HG03442 (cell line): ENCODE measurements around the gene MAK.
A peak's percentile ranks its signal among the peaks of the same experiment; 100 is the strongest.
"Not testable (repeated sequence)": the region's sequence is repeated elsewhere in the genome, so short reads cannot be mapped to it uniquely, and the experiment has no call there.

Experiments
- ATAC-seq: cut with Tn5 transposase; IDR thresholded peaks from one replicate; pipeline ENCODE4 v1.9.1; 2021; ENCODE audit warnings: mild to moderate bottlenecking, moderate library complexity; ENCODE audit not compliant: unreplicated experiment

The MAK gene

DNA sequence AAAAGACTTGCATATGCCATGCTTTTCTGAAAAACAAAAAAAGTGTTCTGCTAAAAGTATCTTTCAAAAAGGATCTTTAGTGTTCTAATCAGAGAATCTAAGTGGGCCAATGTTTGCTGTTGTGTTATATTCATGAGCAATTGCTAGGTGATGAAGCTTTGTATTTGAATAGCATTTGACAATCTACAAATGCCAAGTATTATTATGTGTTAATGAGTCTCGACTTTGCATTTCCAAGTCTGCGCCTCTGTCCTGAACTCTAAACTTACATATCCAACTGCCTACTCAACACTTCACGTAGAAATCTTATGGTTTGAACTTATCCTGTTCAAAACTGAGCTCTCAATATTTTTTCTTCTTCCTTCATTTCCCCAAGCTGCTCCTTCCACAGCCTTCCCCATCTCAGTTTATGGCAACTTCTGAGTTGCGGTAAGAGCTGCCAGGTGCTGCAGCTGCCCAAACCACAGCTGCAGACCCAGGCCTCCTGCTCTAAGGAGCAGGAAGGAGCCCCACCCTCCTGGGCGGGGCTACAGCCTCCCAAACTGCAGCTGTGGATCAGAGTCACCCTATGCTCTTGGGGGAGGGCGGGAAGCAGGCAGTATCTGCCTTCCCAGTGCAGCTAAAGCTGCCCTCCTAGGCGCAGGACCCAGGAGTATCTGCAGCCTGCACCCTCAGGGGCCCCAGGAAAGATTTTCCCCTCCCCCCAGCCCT, 16.7 kb upstream of the MAK start:
- no peak for ATAC-seq

DNA sequence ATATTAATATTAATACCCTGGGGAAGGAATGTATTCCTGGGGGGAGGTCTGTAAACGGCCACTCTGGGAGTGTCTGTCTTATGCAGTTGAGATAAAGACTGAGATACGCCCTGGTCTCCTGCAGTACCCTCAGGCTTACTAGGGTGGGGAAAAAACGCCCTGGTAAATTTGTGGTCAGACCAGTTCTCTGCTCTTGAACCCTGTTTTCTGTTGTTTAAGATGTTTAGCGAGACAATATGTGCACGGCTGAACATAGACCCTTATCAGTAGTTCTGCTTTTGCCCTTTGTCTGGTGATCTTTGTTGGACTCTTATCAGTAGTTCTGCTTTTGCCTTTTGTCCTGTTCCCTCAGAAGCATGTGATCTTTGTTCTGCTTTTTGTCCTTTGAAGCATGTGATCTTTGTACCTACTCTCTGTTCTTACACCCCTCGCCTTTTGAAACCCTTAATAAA, 15.5 kb upstream of the MAK start:
- ATAC-seq = not testable (repeated sequence)

DNA sequence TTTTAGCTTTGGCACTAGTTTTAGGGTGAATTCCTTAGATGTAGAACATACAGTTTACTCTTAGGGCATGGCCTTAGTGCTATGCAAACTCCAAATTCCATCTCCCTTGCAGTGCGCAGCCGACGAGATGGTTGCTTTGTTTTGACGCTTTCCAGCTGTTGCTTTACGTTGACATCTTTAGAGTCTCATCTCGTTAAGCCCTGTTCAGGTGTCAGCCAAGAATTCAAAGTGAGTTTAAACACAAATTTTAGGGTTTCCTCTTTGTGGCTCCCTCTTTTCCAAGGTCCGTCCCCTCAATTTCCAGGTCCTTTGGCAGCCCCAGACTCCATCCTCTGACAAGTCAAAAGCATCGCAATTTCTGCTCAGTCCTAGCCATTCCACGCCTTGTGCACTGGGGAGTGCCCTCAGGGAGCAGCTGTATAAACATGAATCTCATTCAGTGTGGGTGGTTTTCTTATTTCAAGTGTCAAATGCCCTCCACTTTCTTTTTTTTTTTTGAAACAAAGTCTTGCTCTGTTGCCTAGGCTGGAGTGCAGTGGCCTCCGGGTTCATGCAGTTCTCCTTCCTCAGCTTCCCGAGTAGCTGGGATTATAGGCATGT, 14.1 kb upstream of the MAK start:
- ATAC-seq = no peak

DNA sequence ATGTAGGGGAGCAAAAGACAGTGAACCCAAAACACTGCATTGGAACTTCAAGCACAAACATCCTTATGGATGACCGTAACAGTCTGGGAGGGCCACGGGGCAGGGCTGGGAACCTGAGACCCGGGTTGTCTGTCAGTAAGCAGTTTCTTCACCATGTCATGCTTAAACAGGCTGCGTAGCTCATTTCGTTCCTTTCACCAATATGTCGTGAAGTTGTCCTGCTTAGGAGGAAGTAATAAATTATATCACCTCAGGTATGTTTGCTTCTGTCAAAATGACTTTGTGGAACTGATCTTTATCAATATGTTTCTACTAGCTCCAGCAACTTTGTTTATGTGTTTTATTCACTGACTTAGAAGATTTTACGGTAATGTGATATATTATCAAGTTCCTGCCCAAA, 12.4 kb upstream of the MAK start:
- ATAC-seq = no peak

DNA sequence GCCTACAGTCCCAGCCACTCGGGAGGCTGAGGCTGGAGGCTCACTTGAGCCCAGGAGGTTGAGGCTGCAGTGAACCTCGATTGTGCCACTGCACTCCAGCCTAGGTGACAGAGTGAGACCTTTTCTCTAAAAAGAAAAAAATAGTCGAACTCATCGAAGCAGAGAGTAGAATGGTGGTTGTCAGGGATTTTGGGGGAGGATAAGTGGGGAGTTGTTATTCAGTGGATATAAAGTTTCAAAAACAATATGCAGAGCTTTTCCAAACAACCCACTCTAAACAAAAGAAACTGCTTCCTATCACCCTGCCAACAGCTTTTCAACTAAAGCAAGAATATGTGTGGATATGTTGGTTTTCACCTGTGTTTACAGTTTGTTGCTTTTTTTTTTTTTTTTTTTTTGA, 11.6 kb upstream of the MAK start:
- no peak for ATAC-seq

DNA sequence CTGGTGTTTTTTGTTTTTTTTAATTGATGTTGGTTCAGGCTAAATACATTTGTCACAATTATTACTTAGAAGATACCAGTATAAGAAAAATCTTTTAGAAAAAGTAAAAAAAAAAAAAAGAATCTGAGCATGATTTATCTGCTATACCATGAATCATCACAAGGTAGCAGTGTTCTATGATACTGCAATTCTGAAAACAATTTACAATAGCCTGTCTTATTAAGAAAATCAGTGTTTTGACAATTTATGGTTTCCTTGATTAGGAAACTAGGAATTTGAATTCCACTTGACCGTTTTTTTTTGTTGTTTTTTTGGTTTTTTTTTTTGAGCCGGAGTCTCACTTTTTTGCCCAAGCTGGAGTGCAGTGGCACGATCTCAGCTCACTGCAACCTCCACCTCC, 9.3 kb upstream of the MAK start:
- no peak for ATAC-seq

DNA sequence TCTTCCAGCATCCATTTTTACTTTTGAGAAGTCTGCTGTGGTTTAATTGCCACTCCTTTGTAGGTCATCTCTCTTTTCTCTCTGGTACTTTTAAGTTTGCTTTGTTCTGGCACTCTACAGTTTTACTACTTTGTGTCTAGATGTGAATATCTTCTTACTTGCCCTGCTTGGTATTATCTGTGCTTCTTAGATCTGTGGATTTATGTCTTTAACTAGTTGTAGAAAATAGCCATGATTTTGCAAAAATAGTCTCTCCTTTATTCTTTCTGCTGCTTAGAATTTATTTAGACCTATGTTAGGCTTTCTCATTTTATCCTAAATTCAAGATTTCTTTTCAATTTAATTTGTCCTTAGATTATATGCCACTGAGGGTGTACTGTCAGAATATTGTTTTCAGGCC, 5.2 kb upstream of the MAK start:
- ATAC-seq = no peak

DNA sequence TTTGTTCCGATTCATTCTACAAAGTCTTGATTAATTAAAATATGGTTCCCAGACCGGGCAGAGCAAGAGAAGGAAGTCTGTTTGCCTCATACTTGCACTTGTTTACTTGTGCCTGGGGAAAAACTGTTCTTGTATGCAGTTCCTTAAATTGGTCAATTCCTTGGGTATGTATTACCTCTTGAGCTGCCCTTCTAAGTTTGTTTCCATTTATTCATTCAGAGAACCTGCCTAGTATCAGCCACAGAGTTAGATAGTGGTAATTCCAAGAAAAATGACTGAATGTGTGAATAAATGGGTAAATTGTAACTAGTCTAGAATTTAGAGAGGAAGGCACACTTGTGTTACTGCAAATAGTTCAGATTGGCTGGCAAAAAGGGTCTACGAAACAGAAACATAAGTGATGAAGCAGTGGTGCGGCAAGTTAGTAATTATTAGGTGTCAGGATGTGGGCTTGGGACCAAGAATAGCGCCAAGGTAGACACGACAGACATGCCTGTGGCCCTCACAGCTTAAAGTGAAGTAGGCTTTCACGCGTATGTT, 525 bp upstream of the MAK start:
- peak; percentile 65 for ATAC-seq

DNA sequence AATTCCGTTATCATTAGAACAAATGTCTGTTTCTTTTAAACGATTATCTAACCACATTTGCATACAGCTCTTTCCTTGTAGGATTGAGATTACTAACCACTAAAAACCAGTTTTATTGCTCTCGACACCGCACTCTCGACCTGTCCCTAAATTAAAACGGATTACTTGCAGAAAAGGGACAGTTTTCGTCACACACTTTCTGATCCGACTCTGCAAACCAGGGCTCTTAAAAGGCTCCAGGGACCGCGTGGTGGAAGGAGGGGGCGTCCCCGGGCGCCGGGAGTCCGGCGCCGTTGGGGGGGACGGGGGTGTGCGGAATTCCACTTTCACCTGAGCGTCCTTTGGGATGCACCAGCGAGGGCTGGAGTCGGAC, 731 bp downstream of the MAK start:
- ATAC-seq = no peak

DNA sequence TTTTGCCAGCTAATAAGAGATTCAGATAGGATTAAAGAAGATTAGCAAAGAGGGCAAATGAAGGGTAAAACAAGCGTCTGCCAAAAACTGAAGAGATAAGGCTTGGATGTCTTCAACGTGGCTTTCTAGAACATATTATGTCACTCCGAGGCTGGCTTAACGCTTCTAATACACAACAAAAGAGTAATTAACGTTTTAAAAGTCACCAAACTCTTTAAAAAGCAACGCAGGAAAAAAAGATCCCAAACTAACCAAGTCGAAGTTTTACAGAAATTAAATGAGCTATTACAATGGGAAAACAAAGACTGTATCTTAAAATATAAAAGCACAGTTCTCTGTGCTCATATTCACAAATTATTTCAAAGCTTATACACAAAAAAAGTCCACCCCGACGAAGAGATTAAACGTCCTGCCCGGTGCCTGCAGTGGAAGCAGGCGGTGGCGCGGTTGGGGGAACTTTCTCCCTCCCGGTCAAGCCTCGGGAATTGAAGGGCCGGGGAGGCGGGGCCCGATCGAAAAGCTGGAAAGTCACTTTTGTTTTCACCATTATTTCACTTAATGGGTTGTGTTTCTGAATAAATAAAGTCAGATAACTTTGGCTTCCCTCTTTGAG, 1.2 kb downstream of the MAK start:
- ATAC-seq = no peak

DNA sequence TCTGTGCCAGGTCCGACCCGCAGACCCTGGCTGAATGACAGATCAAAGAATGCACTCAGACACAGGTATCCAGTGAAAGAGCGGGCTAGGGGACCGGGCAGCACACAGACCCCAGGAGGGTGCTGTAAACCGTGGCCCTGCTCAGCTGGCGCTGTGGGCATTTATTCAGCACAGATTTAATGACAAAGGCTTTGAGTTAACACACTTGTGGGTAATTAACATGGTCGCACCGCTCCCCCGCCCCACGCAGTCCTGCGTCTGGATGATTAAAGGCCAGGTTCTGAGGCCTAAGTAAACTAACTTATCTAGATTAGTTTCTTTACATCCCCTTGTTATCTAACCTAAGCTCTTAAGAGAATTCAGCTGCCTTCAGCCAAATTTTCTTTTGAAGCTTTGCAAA, 3.5 kb downstream of the MAK start:
- ATAC-seq = no peak

DNA sequence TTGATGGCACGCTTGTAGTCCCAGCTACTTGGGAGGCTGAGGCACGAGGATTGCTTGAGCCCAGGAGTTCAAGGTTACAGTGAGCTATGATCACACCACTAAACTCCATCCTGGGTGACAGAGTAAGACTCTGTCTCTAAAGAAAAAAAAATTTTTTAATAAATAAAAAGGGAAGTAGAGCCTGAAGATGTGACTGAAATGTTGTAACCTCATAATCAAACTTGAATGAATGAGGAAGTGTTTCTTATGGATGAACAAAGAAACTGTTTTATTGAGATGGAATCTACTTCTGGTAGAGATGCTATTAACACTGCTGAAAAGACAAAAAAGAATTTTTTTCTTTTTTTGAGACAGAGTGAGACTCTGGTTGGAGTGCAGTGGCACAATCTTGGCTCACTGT, 6.7 kb downstream of the MAK start:
- no peak for ATAC-seq

DNA sequence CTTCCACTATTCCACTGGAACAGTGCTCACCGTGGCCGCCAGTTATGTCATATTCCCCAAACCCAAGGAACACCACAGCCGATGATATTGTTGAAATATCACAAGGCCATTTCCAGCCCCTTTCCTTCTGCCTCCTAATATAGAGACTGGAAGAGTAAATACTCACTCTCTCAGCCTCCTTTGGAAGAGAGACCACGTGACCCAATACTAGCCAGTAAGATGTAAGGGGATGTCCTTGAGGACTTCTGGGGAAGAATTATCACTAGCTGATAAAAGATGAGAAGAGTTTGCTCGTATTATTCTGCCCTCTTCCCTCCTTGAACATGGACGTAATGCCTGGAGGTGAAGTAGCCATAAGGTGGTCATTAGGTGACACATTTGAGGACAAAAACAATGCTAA, 13.5 kb downstream of the MAK start:
- no peak for ATAC-seq

DNA sequence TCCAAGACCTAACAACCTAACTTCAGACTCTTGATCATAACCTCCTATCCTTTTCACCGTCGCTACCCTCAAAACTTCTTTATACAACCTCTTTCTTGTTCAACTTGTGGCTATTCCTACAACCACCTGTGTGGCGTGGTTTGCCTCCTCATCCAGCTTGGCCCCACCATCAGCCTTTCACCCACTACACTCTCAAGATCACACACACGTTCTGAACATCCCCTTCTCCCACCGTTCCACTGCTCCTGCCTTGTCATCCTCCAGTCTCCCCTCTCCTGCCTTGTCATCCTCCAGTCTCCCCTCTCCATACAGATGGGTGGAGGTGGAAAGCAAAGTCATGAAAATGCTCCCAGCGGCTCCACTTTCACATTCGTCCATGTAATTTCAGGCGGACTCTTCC, 14.0 kb downstream of the MAK start:
- ATAC-seq = no peak

DNA sequence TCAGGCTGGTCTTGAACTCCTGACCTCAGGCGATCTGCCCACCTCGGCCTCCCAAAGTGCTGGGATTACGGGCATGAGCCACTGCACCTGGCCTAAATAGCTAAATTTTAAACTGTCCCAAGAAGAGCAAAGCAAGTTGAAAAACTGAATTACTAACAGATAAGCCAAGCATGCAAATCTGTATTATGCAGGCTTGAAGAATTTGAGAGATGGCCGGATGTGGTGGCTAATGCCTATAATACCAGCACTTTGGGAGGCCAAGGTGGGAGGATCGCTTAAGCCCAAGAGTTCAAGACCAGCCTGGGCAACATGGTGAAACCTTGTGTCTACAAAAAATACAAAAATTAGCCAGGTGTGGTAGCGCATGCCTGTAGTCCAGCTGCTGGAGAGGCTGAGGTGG, 24.2 kb downstream of the MAK start:
- not testable (repeated sequence) for ATAC-seq

DNA sequence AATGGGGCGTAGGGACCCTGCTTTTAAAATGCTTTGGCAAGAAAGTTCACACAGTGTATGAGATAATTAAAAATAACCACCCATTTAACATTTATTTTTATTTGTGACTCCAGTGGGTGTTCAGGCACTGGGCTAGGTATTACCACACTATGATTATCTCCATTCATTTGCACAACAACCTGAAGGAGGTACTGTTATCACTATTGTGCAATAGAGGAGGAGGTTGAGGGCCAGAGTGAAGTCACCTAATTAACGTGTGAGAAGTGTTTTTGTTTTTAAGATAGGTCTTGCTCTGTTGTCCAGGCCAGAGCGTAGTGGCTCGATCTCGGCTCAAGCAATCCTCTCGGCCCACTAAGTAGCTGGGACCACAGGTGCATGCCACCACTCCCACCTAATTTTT, 29.2 kb downstream of the MAK start:
- no peak for ATAC-seq

DNA sequence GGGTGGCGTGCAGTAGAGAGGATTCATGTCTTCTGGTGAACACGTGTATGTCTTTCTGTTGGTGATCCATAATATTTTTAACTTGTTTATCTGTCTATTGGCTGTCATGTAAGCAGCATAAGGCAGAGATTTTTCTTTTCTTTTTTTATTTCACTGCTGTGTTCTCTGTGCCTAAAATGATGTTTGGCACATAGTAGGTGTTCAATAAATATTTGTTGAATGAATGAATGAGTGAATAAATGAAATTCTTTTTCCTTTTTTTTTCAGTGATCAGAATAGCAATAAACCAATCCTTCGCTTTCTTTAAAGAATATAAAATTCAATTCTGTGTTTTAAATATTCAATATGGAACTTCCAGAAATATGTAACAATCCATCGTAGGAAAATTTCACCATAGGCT, 30.0 kb downstream of the MAK start:
- ATAC-seq = no peak

DNA sequence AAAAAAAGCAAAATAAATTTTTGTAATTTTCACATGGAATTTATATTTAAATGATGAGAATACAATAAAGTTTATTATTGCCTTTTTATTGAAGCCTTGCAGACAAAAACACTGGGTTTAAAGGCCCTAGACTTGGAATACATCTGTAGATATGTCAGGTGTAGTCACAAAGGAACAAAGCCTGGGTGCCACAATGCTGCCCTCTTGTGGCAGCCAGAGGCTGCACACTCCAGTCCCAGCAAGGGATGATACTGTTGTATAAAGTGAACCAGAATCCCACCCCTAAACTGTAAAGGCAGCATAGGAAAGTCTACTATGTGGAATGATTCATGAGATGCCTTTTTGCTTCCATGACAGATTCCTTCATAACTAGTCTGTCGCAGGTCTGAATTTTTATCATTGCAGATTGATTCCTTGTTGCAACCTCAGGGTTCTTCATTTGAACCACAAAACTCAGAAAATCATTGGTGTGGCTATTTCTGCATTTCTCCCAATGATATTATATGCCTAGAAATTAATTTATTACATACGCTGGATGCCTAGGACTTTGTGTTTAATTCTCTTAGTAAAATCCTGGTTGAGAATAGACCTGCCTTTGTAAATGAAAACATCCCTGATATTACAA, 37.0 kb downstream of the MAK start:
- ATAC-seq = peak; percentile 90

DNA sequence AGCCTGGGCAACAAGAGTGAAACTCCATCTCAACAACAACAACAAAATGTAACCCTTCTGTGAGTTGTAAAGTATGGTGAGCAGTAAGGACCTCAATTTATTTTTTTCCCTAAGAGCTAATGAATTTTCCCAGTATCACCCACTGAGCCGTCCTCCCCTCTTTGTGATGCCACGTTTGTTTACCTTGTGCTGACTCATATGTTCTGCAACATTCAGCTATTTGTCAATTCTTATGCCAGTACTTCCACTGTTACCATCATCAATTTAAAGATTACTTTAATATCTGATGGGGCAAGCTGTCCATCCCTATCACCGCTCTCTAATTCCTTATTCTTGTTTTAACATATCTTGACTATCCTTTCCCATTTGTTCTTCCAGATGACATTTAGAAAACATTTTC, 37.5 kb downstream of the MAK start:
- ATAC-seq = no peak

DNA sequence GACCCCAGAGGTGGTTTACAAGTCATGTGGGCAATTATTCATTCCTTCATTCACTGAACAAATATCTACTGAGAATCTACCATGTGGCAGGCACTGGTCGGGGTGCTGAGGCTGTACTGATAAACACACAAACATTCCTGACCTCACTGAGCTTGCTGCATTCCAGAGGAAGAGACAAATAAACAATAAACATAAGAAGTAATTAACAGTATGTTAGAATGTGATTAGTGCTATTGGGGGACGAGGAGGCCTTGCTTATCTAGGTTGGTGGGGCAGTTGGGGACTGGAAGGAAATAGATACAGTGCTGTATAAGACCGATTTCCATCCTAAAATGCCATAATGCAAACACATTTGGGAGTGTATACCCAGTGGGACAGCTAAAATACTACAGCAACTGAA, 44.1 kb downstream of the MAK start:
- no peak for ATAC-seq

DNA sequence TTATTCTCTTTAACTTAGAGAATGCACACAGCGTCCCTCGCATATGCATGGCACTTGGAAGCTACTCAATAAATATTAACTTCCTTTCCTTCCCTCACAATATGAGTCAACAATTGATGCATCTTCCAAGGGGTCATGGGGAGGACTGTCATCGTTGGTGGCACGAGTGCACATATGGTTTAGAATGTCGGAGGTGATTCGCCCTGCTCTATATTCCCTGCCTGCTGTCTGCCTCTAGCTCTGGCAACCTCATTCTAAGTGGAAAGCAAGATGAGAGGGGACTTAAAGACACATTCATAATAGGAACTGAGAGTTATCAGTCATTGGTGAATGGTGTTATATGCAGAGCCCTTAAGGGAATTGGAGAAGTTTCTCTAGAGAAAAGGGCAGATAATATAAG, 44.6 kb downstream of the MAK start:
- ATAC-seq = no peak

DNA sequence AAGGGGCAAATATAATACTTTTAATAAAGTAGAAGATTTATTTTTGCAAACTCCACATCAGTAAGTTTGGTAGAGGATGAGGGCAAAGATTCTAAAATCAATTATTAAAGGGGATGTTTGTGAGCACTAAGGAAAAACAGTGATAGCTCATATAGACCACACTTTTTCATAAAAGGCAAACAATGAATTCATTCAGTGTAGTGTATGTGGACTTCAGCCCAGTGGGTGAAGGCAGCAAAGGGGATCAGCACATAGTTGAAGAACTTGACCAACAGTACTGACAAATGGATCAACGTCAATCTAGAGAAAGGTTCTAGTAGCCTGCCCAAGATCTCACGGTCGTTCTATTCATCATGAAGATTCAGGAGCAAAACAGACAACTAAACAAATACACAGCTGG, 45.3 kb downstream of the MAK start:
- ATAC-seq = no peak
